Measurements from ENCODE around the gene MKRN2.
"Not testable (repeated sequence)": the region's sequence is repeated elsewhere in the genome, so short reads cannot be mapped to it uniquely, and the experiment has no call there.

Gene MKRN2

GRCh38 chr3:12627370-12627769 lies 70.5 kb downstream of the MKRN2 start:
- no peak for TF ChIP-seq CTCF (IDR thresholded peaks at IDR 0.05)
- Histone ChIP-seq H2AFZ (no peak overlapping the region), H3K4me2 (ENCODE audit: low read length) (no peak overlapping the region), H3K4me1 (peaks cover 11% of the 10 kb centered on the region), H3K9me3 (ENCODE audit: control insufficient read depth, low read length) (no peaks in the 10 kb centered on the region), H3K27me3 (ENCODE audit: control insufficient read depth, insufficient read depth, low read length) (no peaks in the 10 kb centered on the region), H3K9ac (no peak overlapping the region), H3K27ac (no peak overlapping the region), H3K4me3 (ENCODE audit: low read depth, low read length) (no peak overlapping the region), H3K79me2 (peaks cover 61% of the 10 kb centered on the region), H3K36me3 (ENCODE audit: control insufficient read depth, insufficient read depth, low read length) (no peaks in the 10 kb centered on the region)

GRCh38 chr3:12628813-12629212 lies 71.9 kb downstream of the MKRN2 start:
- Histone ChIP-seq H2AFZ (no peak overlapping the region), H3K79me2 (peaks cover 62% of the 10 kb centered on the region), H3K9me3 (ENCODE audit: control insufficient read depth, low read length) (no peaks in the 10 kb centered on the region), H3K4me3 (ENCODE audit: low read depth, low read length) (no peak overlapping the region), H3K9ac (no peak overlapping the region), H3K36me3 (ENCODE audit: control insufficient read depth, insufficient read depth, low read length) (no peaks in the 10 kb centered on the region), H3K4me2 (ENCODE audit: low read length) (no peak overlapping the region), H3K27me3 (ENCODE audit: control insufficient read depth, insufficient read depth, low read length) (no peaks in the 10 kb centered on the region), H3K4me1 (peaks cover 11% of the 10 kb centered on the region), H3K27ac (no peak overlapping the region)
- TF ChIP-seq CTCF (IDR thresholded peaks at IDR 0.05), result no peak

- H3K9me3 ChIP-seq (ENCODE audit: control insufficient read depth, low read length), result no peaks in the 10 kb centered on the region
- peaks cover 63% of the 10 kb centered on the region for H3K79me2 ChIP-seq
- no peak overlapping the region for H3K27ac ChIP-seq
- no peaks in the 10 kb centered on the region for H3K36me3 ChIP-seq (ENCODE audit: control insufficient read depth, insufficient read depth, low read length)
- no peak overlapping the region for H3K4me3 ChIP-seq (ENCODE audit: low read depth, low read length)
- no peak overlapping the region for H2AFZ ChIP-seq
- H3K27me3 ChIP-seq (ENCODE audit: control insufficient read depth, insufficient read depth, low read length), result no peaks in the 10 kb centered on the region
- H3K9ac ChIP-seq, result no peak overlapping the region
- peak overlapping the region; percentile 51 for H3K4me2 ChIP-seq (ENCODE audit: low read length)
- no peak for TF ChIP-seq CTCF (IDR thresholded peaks at IDR 0.05)
- peaks cover 11% of the 10 kb centered on the region for H3K4me1 ChIP-seq
Measured at GRCh38 chr3:12629560-12629959, 72.7 kb downstream of the MKRN2 start.

- no peaks in the 10 kb centered on the region for H3K36me3 ChIP-seq (ENCODE audit: control insufficient read depth, insufficient read depth, low read length)
- no peak overlapping the region for H3K4me3 ChIP-seq (ENCODE audit: low read depth, low read length)
- H3K9me3 ChIP-seq (ENCODE audit: control insufficient read depth, low read length), result no peaks in the 10 kb centered on the region
- no peak overlapping the region for H3K4me2 ChIP-seq (ENCODE audit: low read length)
- no peak for TF ChIP-seq CTCF (IDR thresholded peaks at IDR 0.05)
- no peak overlapping the region for H3K9ac ChIP-seq
- H3K79me2 ChIP-seq, result peaks cover 64% of the 10 kb centered on the region
- H3K27ac ChIP-seq, result no peak overlapping the region
- peaks cover 11% of the 10 kb centered on the region for H3K4me1 ChIP-seq
- no peaks in the 10 kb centered on the region for H3K27me3 ChIP-seq (ENCODE audit: control insufficient read depth, insufficient read depth, low read length)
- H2AFZ ChIP-seq, result no peak overlapping the region
Measured at GRCh38 chr3:12630292-12630691, 73.4 kb downstream of the MKRN2 start.

GRCh38 chr3:12630843-12631242 lies 74.0 kb downstream of the MKRN2 start:
- H3K27ac ChIP-seq; H3K27me3 ChIP-seq (ENCODE audit: control insufficient read depth, insufficient read depth, low read length); H2AFZ ChIP-seq; H3K9ac ChIP-seq; H3K4me3 ChIP-seq (ENCODE audit: low read depth, low read length); H3K36me3 ChIP-seq (ENCODE audit: control insufficient read depth, insufficient read depth, low read length); H3K9me3 ChIP-seq (ENCODE audit: control insufficient read depth, low read length); H3K4me2 ChIP-seq (ENCODE audit: low read length): not testable (repeated sequence)
- peaks cover 60% of the 10 kb centered on the region for H3K79me2 ChIP-seq
- peaks cover 11% of the 10 kb centered on the region for H3K4me1 ChIP-seq
